Naive thymus-derived CD8-positive, alpha-beta T cell (primary cell): ENCODE measurements around the gene STK11. TPM values are rescaled to one million over a fixed set of nuclear protein-coding genes. Genes with fewer than 3 reads are reported as not detected.
A peak's percentile ranks its signal among the peaks of the same experiment; 100 is the strongest.

ENCODE experiments used
- ATAC-seq, 2 donors: fragments of 150-1000 bp; cut with Tn5 transposase in 1 of 2; sonication (Bioruptor Pico), chemical (Tn5 transposase) in 1 of 2; 1 replicate in 1 of 2; 2 replicates in 1 of 2; pipeline ENCODE4 v1.10.0; 2021; ENCODE audit warnings: mild to moderate bottlenecking in 2 of 2, moderate library complexity in 2 of 2
- POLR2A ChIA-PET: fragments of 350-600 bp; sonication (Branson Sonifier 250); formaldehyde crosslinking; loops from one replicate; lab custom pipeline; 2021; ENCODE audit warnings: antibody characterized with exemption; lab: Charles Lee
- DNase-seq, 10 donors: peaks; one replicate each; pipeline versions ENCODE4 v3.0.0 to v3.0.0-alpha.2; 2020 to 2022
- H3K27ac Mint-ChIP-seq, 10 donors: one replicate each; pipeline ENCODE4 v1.8.0; 2020 to 2022; ENCODE audit warnings: mild to moderate bottlenecking in 10 of 10, mixed read lengths in 10 of 10, moderate library complexity in 4 of 10, inconsistent platforms in 1 of 10
- H3K27me3 Mint-ChIP-seq, 5 donors: one replicate each; pipeline ENCODE4 v1.8.0; 2021 to 2022; ENCODE audit warnings: mixed read lengths in 5 of 5
- H3K36me3 Mint-ChIP-seq, 3 donors: one replicate each; pipeline ENCODE4 v1.8.0; 2020 to 2022; ENCODE audit warnings: mixed read lengths in 3 of 3, mild to moderate bottlenecking in 2 of 3, inconsistent platforms in 1 of 3
- H3K4me1 Mint-ChIP-seq, 4 donors: one replicate each; pipeline ENCODE4 v1.8.0; 2021 to 2022; ENCODE audit warnings: mixed read lengths in 4 of 4
- H3K4me3 Mint-ChIP-seq, 10 donors: one replicate each; pipeline ENCODE4 v1.8.0; 2020 to 2022; ENCODE audit warnings: mild to moderate bottlenecking in 10 of 10, mixed read lengths in 10 of 10, moderate library complexity in 6 of 10, inconsistent platforms in 1 of 10
- H3K9me3 Mint-ChIP-seq, 9 donors: one replicate each; pipeline ENCODE4 v1.8.0; 2020 to 2022; ENCODE audit warnings: mixed read lengths in 9 of 9, mild to moderate bottlenecking in 3 of 9, inconsistent platforms in 1 of 9, moderate library complexity in 1 of 9
- polyA plus RNA-seq, 3 donors: library from polyadenylated mRNA; unstranded; fragments of 300-500 nt; fragmentation: Illumina TruSeq; gene quantifications; one replicate each; pipeline ENCODE4 v1.2.3, GENCODE V29; 2021
- total RNA-seq, 8 experiments: library from RNA in 2 of 8; stranded (reverse) in 2 of 8; gene quantifications; one replicate each; pipeline ENCODE4 v1.2.3 and lab custom pipeline; 2021 to 2026

The STK11 gene
- total and polyA plus RNA-seq, 5 experiments from 2014 or later: 12.3 to 96.0 (median 43.9) TPM

GRCh38 chr19:1272423-1273262, 67.1 kb downstream of the STK11 start:
- Mint-ChIP-seq H3K4me3 (peak overlapping the region; percentile 22 to 93 (median 62)), H3K27ac (peak overlapping the region; percentile 75 to 94 (median 84)), H3K4me1 (peaks cover 37 to 69% (median 68%) of the 10 kb centered on the region in 4 donors), H3K27me3 (no peaks in the 10 kb centered on the region), H3K9me3 (no peaks in the 10 kb centered on the region), H3K36me3 (peaks cover 0 to 52% (median 15%) of the 10 kb centered on the region in 3 donors)
- ATAC-seq (no peak), DNase-seq (no peak)
- POLR2A ChIA-PET: interaction anchor here (0.6 to 3.9 kb wide), 13 partner anchors 19 to 335 kb away, joined by 3 to 43 read pairs (median 6); partner anchors contain the start of genes GPX4, NDUFS7 and POLR2E

DNA sequence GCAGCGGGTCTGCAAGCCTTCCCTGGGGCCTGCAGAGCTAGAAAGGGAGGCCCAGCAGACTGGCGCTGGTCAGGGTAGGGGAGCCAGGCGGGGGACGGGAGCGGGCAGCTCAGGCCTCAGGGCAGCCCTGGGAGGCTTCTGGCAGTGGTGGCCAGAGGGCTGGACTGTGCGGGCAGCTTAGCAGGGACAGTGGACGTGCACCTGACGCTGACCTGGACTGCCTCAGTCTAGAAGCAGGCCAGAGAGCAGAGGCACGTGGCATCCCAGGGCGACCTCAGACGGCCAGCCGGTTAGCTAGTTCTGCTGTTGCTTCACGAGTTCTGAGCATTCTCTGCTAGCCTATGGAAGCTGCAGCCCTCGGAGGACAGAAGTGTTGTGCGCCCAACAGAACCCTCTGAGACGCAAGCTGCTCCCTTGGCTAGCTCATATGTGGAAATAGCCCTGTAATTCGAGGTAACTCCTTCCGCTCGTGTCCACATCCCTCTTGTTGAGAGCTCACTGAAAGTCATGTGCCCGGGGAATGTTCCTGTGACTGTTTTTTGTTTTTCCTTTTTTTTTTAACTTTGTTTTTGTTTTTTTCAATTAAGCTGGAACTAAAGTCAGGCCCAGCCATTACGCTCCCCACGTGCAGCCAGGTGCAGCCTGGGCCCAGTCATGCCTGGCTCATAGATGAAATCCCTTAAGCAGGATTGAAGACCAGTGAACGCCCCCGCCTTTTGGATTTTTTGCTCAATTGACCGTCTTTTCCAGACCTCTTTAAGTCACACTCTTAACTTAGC, 67.9 kb downstream of the STK11 start:
- Mint-ChIP-seq H3K27me3 (no peaks in the 10 kb centered on the region), H3K4me1 (peaks cover 35 to 66% (median 64%) of the 10 kb centered on the region in 4 donors), H3K36me3 (peaks cover 0 to 58% (median 15%) of the 10 kb centered on the region in 3 donors), H3K27ac (peak overlapping the region; percentile 79 to 94 (median 86)), H3K9me3 (no peaks in the 10 kb centered on the region), H3K4me3 (peak overlapping the region; percentile 41 to 93 (median 62))
- no peak for DNase-seq
- POLR2A ChIA-PET: interaction anchor here (0.6 to 3.9 kb wide), 12 partner anchors 20 to 450 kb away, joined by 3 to 43 read pairs (median 4); partner anchors contain the start of genes ABCA7 and POLR2E
- ATAC-seq: no peak

- no peak for DNase-seq
- Mint-ChIP-seq H3K27me3 (no peaks in the 10 kb centered on the region), H3K36me3 (peaks cover 0 to 63% (median 15%) of the 10 kb centered on the region in 3 donors), H3K9me3 (no peaks in the 10 kb centered on the region), H3K4me3 (peak overlapping the region in 9 of 10 donors; percentile 41 to 85 (median 63)), H3K27ac (peak overlapping the region; percentile 71 to 94 (median 87)), H3K4me1 (peaks cover 28 to 59% (median 58%) of the 10 kb centered on the region in 4 donors)
- POLR2A ChIA-PET: interaction anchor here (0.6 to 3.9 kb wide), 12 partner anchors 21 to 630 kb away, joined by 3 to 43 read pairs (median 4); partner anchors contain the start of genes ABCA7 and REEP6
- ATAC-seq: no peak
Observed at GRCh38 chr19:1274081-1274851, 68.7 kb downstream of the STK11 start.

GRCh38 chr19:1274852-1275259, 69.3 kb downstream of the STK11 start:
- Mint-ChIP-seq H3K4me1 (peaks cover 32 to 62% (median 60%) of the 10 kb centered on the region in 4 donors), H3K4me3 (peak overlapping the region in 6 of 10 donors; percentile 27 to 85 (median 68)), H3K9me3 (no peaks in the 10 kb centered on the region), H3K36me3 (peaks cover 0 to 68% (median 15%) of the 10 kb centered on the region in 3 donors), H3K27ac (peak overlapping the region in 7 of 10 donors; percentile 41 to 89 (median 71)), H3K27me3 (no peaks in the 10 kb centered on the region)
- POLR2A ChIA-PET: interaction anchor here (0.6 to 3.9 kb wide), 37 partner anchors 9 to 630 kb away, joined by 3 to 43 read pairs (median 5); partner anchors contain the start of genes ARHGAP45, ATP5F1D, CNN2 and GPX4
- DNase-seq (no peak), ATAC-seq (no peak)

DNA sequence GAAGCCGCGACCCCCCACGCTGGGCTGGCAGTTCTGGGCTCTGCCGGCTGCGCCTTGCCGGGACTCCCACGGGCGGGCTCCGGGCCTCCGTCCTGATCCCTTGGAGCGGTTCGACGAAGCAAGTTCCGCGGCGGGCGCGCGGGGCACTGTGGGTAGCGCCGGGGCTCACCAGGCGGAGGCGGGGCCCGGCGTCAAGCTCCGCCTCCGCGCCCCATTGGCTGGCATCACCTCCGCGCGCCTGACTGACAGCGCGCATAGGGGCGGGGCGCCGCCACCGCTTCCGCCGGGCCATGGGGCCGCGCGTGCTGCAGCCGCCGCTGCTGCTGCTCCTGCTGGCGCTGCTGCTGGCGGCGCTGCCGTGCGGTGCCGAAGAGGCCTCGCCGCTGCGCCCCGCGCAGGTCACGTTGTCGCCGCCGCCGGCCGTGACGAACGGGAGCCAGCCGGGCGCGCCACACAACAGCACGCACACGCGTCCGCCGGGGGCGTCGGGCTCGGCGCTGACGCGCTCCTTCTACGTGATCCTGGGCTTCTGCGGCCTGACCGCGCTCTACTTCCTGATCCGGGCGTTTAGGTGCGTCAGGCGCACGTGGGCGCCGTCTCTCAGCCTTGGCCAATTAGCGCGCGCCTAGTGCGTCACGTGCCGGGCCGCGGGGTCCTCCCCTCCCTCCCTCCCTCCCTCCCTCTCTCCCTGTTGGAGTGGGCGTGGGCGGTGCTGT, 69.8 kb downstream of the STK11 start, which contains the start of gene FAM174C:
FAM174C (plus strand) TSS at position 271 of the 716 bp plus-strand sequence; CDS start at position 291, 20 bp downstream.
- ATAC-seq: peak; percentile 81 to 84
- POLR2A ChIA-PET: interaction anchor here (0.6 to 3.9 kb wide), 34 partner anchors 9 to 575 kb away, joined by 3 to 43 read pairs (median 5); partner anchors contain the start of genes ARHGAP45, ATP5F1D, CNN2 and GPX4
- no peaks in the 10 kb centered on the region for H3K9me3 Mint-ChIP-seq

GRCh38 chr19:1275976-1276627, 70.5 kb downstream of the STK11 start:
- Mint-ChIP-seq H3K27me3 (no peaks in the 10 kb centered on the region), H3K9me3 (no peaks in the 10 kb centered on the region), H3K4me1 (peaks cover 29 to 55% (median 52%) of the 10 kb centered on the region in 4 donors), H3K27ac (peak overlapping the region; percentile 83 to 98 (median 96)), H3K4me3 (peak overlapping the region; percentile 76 to 92 (median 87)), H3K36me3 (peaks cover 0 to 57% (median 15%) of the 10 kb centered on the region in 3 donors)
- no peak for DNase-seq
- POLR2A ChIA-PET: interaction anchor here (1.2 to 3.9 kb wide), 8 partner anchors 10 to 250 kb away, joined by 5 to 43 read pairs (median 7); partner anchors contain the start of genes ATP5F1D and CNN2
- no peak for ATAC-seq

More for the DNA sequence above, 69.8 kb downstream of the STK11 start, which contains the start of gene FAM174C:
- Mint-ChIP-seq H3K4me3 (peak within 1 kb of the TSS; percentile 76 to 92 (median 87)), H3K36me3 (peaks cover 0 to 64% (median 15%) of the 10 kb centered on the region in 3 donors), H3K27me3 (no peaks in the 10 kb centered on the region), H3K27ac (peak within 1 kb of the TSS; percentile 85 to 98 (median 96)), H3K4me1 (peaks cover 29 to 62% (median 58%) of the 10 kb centered on the region in 4 donors)
- DNase-seq: peak; percentile 93 to 98 (median 96)

DNA sequence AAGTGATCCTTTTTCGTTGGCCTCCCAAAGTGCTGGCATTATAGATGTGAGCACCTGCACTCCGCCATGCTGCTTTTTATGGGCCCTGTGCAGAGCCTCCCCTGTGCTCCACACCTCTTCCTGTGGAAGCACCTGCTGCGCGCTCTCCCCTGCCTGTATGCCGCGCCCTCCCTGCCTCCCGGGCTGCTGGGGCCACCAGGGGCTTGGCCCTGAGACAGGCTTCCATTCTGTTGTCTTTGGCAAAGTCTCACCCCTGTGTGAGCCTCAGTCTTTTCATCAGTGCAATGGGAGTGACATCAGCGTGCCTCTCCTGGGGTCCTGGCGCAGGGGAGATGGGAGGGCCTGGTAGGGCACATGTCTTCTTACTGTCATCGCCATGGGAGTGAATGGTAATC, 71.0 kb downstream of the STK11 start:
- Mint-ChIP-seq H3K4me1 (peaks cover 23 to 50% (median 47%) of the 10 kb centered on the region in 4 donors), H3K36me3 (peaks cover 0 to 52% (median 12%) of the 10 kb centered on the region in 3 donors), H3K27me3 (no peaks in the 10 kb centered on the region), H3K4me3 (peak overlapping the region; percentile 76 to 92 (median 87)), H3K27ac (peak overlapping the region; percentile 83 to 98 (median 96)), H3K9me3 (no peaks in the 10 kb centered on the region)
- DNase-seq (peak in 2 of 10 donors; percentile 40 to 43), ATAC-seq (no peak)
- POLR2A ChIA-PET: interaction anchor here (1.7 to 3.9 kb wide), 4 partner anchors 10 to 106 kb away, joined by 7 to 43 read pairs (median 18); partner anchors contain the start of gene ATP5F1D

DNA sequence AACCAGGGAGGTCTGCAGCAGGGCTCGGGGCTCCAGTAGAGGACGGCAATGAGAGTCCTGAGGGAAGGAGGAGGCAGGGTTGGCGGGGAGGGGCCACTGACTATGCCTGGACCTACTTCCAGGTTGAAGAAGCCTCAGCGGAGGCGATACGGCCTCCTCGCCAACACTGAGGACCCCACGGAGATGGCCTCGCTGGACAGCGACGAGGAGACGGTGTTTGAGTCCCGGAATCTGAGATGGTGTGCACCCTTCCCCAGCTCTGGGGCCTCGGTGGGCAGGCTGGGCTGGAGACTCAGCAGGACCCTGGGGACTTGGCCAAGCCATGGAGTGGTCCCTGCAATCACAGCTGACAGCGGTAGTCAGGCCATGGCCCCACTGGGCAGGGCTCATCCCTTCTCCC, 71.5 kb downstream of the STK11 start:
- no peak for DNase-seq
- H3K4me3 Mint-ChIP-seq: peak overlapping the region; percentile 76 to 92 (median 87)
- peaks cover 0 to 48% (median 12%) of the 10 kb centered on the region in 3 donors for H3K36me3 Mint-ChIP-seq
- H3K27ac Mint-ChIP-seq: peak overlapping the region in 9 of 10 donors; percentile 85 to 98 (median 96)
- H3K9me3 Mint-ChIP-seq: no peaks in the 10 kb centered on the region
- no peaks in the 10 kb centered on the region for H3K27me3 Mint-ChIP-seq
- no peak for ATAC-seq
- POLR2A ChIA-PET: interaction anchor here (0.6 to 3.1 kb wide), 5 partner anchors 8 to 168 kb away, joined by 3 to 28 read pairs (median 4); partner anchors contain the start of gene CIRBP
- H3K4me1 Mint-ChIP-seq: peaks cover 22 to 46% (median 42%) of the 10 kb centered on the region in 4 donors
